Activated CD8-positive, alpha-beta memory T cell treated with anti-CD3 and anti-CD28 coated beads for 4 hours (primary cell): ENCODE results near the gene EIF4G3.
A peak's percentile ranks its signal among the peaks of the same experiment; 100 is the strongest.
"Not testable (repeated sequence)": the region's sequence is repeated elsewhere in the genome, so short reads cannot be mapped to it uniquely, and the experiment has no call there.

Experiments
- DNase-seq, 2 donors: peaks; one replicate each; pipeline ENCODE4 v3.0.0-alpha.2; 2020; ENCODE audit warnings: low read depth in 2 of 2

Gene EIF4G3, protein sequence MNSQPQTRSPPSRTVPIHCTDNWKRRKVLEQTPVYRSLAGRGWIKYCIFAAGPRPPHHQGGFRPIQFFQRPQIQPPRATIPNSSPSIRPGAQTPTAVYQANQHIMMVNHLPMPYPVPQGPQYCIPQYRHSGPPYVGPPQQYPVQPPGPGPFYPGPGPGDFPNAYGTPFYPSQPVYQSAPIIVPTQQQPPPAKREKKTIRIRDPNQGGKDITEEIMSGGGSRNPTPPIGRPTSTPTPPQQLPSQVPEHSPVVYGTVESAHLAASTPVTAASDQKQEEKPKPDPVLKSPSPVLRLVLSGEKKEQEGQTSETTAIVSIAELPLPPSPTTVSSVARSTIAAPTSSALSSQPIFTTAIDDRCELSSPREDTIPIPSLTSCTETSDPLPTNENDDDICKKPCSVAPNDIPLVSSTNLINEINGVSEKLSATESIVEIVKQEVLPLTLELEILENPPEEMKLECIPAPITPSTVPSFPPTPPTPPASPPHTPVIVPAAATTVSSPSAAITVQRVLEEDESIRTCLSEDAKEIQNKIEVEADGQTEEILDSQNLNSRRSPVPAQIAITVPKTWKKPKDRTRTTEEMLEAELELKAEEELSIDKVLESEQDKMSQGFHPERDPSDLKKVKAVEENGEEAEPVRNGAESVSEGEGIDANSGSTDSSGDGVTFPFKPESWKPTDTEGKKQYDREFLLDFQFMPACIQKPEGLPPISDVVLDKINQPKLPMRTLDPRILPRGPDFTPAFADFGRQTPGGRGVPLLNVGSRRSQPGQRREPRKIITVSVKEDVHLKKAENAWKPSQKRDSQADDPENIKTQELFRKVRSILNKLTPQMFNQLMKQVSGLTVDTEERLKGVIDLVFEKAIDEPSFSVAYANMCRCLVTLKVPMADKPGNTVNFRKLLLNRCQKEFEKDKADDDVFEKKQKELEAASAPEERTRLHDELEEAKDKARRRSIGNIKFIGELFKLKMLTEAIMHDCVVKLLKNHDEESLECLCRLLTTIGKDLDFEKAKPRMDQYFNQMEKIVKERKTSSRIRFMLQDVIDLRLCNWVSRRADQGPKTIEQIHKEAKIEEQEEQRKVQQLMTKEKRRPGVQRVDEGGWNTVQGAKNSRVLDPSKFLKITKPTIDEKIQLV (N-terminal part only)

DNA sequence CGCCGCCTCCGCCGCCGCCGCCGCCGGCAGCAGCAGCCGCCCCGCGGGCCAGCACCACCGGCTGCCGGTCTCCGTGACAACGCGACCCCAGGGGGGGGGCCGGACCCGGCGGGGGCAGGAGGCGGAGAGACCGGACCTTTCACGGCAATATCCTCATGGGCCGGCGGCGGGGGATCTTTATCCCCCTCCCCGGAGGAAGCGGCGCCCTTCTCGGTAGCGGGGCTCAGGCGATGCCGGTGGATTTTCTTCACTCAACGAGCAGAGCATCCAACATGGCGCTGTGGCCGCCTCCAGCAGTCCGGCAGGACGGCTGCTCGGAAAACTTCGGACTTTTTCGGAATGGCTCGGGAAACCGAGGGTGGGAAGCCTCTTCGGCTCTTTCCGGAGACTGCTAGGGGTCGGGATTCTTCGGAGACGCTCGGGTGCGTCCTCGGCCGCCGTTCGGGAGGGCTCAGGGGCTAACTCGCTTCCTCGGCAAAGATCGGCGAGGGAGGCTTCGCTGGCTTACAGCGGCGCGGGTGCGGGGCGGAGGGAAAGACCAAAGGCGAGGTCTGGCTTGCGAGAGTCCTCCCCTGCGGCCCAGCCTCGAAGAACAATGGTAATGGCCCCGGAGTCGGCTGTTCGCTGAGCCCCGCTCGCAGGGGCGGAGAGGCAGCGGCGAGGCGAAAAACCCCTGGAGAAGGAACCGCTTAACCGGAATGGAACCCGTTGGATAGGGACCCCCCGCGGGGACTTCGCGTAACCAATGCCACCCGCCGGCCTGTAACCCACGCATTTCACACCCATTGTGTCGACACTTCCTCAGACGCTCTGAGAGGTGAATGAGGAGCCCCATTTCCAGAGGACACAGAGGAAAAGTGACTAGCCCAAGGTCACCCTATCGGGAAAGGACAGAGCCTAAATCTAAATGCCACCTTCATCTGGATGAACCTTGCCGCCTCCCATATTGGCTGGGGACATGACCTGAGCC lies at the start of gene EIF4G3:
EIF4G3 (minus strand) TSS at position 312 of the 970 bp plus-strand sequence. CDS start 174,155 bp downstream, outside the sequence.
- DNase-seq, result peak; percentile 97 to 99

DNA sequence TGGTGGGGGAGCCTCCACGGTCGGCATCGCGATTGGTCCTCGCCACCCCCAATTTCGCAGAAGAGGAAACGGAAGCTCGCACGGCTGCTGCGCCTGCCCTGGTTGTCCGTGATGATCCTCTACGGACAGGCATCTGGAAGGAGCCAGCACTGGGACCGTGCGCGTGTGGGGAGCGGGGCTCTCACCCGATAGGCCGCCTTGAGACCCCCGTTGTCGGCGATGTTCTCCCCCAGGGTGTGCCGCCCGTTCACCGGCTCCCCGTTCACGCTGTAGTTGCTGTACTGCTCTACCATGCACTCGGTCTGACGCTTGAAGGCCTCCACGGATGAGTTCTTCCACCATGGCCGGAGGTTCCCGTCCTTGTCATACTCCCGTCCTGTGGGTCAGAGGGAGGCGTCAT lies 48.4 kb upstream of the EIF4G3 start:
- DNase-seq, result no peak

DNA sequence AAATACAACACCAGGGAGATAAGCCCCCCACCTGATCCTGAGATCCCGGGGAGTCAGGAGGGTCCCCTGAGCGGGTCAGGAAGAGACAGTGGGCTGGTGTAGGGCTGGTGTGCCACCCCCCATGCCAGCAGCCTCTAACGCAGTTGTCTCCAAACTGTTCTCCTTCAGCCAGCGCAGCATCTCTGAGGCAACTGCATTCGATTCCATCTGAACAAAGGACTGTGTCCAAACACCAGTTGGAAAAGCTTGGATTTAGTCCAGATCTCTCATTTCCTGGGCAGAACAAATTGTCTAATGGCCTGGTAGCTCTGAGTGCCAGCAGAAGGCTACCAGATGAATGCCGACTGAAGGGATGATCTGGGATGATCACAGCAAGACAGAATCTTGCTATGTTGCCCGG lies 44.1 kb upstream of the EIF4G3 start:
- no peak for DNase-seq

DNA sequence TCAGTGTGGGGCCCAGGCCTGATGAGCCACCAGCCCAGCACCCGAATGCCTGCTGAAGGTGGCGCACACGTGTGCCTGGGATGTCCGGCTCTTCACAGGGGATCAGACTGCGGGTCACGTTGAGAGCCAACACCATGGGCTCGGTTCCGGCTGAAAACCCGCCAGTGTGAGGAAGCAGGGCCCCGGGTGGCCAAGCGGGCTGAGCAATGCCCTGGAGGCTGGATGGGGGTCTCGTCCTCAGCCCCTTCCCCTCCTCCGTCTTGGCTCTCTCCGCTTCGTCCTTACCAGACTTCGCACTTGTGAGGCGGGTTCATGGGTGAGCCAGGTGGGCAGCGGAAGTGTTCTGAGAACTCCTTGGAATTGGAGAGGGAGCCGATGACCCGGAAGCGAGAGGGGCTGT lies 43.0 kb upstream of the EIF4G3 start:
- DNase-seq, result no peak

DNA sequence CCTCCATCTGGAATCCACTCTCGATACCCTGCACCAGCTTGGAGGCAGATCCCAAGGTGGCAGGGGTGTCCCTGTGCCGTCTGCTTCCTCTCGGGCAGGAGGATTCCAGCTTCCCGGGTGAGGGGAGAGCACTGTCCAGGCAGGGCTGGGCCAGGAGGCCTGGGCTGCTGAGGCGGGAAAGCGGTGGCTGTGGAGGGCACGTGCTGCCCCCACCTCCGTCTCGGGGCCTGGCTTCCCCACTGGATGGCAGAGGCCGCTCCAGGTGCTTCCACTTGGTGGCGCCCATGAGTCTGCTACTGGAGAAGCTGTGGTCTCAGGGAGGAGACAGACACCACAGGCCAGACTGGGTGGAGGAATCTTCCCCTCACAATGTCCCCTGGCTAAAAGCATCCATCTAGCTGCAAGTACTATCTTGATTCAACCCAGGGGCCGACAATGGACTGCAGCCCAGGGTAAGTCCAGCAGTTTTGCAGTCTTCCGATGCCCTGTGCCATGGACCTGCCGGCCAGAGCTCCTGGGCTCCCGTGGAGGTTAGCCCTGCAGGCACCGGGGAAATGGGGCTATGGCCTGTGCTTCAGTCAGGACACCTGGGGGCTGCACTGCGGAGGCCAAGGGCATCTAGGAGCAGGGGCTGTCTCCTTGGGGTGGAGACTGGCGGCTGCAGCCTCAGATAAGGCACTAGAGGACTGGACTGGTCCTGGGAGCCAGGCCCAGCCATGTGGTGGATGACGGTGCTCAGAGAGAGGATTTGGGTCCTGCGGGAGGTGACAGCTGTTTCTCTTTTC lies 41.3 kb upstream of the EIF4G3 start:
- no peak for DNase-seq

DNA sequence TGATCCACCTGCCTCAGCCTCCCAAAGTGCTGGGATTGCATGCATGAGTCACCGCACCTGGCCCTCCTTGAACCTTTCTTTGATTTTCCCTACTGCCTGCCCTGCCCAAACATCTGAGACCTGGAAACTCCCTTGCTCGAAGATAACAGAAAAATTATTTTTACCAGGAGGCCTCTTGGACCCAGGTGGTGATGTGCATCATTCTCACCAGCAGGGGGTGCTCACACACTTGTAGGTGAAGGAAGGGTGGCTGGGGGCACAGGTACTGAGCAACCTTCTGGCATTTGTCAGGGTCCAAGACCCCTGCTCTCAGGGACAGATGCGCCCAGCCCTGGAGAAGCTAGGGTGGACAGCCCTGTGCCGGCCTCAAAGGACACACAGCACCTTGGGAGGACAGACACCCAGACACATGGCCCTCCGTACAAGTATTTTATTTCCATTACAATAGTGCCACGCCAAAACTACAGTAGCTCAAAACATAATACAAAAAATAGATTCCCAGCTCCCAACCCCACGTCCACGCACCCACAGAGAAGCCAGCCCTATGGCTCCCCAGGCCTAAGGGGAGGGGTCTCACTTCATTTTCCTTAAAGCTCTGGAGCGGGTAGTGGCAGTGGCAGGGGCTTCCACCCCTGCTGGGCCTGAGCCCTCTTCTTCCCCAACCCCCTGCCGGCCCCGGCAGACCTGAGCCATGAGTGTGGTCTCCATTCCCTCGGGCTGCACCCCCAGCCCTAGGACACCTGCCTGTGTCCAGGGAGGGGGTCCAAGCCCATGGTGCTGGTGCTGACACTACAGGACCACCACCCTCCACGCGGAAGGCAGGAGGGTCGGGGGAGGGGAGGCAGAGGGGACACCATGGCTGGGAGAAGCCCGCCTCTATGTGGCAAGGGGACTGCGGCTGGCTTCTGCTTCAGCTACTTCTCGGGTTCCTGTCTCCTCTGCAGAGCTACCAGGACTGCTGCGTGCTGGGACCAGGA lies 40.4 kb upstream of the EIF4G3 start:
- peak; percentile 35 to 38 for DNase-seq

DNA sequence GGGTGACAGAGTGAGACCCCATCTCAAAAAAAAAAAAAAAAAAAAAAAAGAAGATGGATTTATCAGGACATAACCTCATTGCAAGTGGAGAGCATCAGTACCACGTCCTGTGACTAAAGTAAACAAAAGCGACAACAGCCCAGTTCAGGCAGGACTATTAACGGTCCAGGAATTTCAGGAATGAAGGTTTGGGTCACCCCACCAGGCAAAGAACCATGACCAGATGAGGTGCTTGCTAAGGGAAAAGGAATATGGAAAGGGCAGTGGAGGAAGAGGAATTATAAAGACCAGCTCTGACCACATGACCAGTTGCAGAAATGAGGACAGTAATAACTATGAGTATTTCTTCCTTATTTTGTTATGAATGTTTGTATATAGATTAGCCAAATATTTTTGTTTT lies 35.4 kb upstream of the EIF4G3 start:
- no peak for DNase-seq

DNA sequence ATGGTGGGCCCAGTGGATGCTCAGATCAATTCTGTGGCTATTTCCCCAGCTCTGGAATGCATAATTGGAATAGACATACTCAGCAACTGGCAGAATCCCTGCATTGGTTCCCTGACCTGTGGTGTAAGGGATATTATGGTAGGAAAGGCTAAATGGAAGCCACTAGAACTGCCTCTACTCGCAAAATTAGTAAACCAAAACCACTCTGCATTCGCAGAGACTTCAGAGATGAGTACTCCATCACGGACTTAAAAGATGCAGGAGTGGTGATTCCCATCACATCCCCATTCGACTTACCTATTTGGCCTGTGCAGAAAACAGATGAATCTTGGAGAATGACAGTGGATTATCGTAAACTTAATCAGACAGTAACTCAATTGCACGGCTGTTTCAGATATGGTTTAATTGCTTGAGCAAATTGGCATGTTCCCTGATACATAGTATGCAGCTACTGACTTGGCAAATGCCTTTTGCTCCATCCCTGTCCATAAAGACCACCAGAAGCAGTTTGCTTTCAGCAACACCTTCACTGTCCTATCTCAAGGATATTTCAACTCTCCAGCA lies 31.5 kb upstream of the EIF4G3 start:
- not testable (repeated sequence) for DNase-seq

DNA sequence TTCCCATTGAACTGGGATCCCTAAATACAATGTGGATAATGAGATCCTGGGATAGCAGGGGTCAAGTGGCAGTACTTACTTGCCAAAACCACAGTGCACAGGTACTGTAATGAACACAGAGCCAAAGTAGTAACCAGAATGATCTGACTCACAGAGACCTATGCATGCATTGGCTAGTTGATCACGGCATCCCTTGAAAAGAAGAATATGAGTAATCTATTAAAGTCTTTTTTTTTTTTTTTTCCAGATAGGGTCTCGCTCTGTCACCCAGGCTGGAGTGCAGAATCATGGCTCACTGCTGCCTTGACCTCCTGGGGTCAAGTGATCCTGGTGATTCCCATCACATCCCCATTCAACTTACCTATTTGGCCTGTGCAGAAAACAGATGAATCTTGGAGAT lies 29.4 kb upstream of the EIF4G3 start:
- no peak for DNase-seq

DNA sequence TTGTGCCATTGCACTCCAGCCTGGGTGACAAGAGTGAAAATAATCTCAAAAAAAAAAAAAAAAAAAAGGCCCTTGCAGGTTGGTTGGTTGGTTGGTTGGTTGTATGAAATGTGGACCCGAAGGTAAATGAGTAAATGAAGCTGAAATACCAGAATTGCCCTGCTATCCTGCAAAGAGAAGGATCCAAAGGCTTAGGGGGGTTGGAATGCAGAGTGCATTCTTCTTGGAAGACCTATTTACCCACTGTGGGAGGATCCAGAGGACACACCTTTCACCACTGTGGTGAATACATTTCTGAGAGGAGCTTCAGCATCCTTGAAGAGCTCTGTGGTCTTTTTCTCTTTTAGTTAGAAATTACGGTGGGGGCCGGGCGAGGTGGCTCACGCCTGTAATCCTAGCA lies 28.7 kb upstream of the EIF4G3 start:
- no peak for DNase-seq

DNA sequence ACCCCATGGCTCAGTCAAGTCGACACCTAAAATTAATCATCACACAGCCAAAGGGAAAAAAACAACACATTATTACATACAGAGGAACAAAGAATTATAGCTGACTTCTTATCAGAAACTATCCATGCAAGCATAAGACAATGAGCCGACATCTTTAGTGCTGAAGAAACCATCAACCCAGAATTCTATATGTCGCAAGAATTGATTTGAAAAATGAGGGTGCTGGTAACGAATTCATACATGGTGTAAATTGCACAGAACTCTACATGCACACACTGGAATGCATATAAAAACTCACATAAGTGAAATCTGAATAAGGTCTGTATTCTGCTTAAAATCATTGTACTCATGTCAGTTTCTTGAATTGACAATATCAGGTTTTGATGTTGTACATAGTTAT lies 25.0 kb upstream of the EIF4G3 start:
- DNase-seq, result no peak

DNA sequence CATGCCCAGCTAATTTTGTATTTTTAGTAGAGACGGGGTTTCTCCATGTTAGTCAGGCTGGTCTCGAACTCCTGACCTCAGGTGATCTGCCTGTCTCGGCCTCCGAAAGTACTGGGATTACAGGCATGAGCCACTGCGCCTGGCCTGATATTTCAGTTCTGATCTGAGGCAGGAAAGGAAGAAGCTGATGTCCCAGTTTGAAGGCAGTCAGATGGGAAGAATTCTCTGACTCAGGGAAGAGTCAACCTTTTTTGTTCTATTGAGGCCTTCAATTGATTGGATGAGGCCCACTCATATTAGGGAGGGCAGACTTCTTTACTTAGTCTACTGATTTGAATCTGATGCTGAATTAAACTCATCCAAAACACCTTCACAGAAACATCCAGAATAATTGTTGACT lies 24.5 kb upstream of the EIF4G3 start:
- not testable (repeated sequence) for DNase-seq

DNA sequence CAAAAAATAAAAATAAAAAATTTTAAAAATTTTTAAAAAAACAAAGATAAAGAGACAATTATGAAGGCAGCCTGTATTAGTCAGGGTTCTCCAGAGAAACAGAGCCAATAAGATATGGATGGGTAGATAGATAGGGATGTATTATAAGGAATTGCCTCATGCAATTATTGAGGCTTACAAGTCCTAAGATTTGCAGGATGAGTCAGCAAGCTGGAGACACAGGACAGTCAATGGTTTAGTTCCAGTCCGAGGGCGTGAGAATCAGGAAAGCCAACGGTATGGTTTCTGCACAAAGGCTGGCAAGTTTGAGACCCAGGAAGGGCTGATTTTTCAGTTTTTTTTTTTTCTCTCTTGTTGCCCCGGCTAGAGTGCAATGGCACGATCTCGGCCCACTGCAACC lies 24.1 kb upstream of the EIF4G3 start:
- no peak for DNase-seq

DNA sequence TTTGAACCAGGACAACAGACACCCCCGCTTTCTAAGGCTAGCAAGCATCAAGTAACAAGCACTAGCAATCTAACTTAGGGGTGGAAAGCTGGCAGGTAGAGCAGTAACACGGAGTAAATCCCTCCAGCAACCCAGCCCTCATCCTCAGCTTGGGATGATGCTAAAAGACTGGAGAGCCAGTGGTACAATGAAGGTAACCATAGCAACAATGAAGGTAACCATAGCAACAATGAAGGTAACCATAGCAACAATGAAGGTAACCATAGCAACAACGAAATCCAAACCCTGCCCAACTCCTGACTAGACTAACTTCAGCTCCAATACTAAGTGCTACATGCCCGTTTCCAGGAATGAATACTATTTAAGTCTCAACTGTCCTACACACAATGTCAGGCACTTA lies 22.2 kb upstream of the EIF4G3 start:
- no peak for DNase-seq

DNA sequence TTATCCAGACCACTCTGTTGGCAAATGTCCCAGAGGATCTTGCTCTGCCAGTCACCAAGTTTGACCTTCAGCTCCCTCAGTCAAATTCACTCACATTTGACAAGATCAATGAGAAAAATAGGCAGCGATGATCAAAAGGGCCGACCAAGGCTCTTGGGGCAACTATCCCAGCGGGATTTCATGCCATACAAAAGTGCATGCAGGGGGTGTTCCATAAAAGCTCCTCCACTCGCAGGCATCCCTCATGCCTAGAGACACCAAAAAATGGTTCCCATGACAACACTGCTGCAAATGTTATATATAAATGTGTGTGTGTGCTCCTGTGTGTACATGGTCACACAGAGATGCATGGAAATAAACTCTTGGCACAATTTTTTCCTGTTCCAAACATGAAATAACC lies 16.2 kb upstream of the EIF4G3 start:
- no peak for DNase-seq

DNA sequence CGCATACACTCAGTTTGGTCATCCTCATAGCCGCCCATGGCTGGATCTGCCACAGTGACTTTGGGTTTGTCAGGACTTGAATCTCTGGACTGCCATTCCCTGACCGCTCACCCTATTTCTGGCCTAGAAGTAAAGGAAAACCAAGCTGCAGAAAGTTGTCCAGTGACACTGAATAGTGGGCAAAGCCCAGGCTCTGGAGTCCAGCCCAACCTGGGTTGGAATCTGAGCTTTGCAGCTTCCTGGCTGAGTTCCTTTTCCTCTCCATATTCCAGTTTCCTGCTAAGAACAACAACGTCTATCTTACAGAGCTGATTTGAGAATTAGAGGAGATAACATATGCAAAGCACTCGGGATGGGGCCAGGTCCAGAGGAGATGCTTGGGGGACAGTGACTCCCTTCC lies 15.6 kb upstream of the EIF4G3 start:
- DNase-seq, result no peak

DNA sequence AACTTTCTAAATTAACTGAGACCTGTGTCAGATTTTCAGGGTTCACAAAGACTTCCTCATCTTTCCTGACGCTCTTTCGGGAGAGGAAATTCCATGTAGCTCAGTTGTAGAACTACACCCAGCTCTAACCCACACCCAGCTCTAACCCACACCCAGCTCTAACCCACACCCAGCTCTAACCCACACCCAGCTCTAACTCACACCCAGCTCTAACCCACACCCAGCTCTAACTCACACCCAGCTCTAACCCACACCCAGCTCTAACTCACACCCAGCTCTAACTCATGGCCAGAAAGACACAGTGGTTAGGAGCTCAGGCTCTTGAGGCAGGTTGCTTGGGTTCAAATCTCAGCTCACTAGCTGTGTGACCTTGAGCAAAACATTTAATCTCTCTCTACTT lies 14.1 kb upstream of the EIF4G3 start:
- DNase-seq, result not testable (repeated sequence)

DNA sequence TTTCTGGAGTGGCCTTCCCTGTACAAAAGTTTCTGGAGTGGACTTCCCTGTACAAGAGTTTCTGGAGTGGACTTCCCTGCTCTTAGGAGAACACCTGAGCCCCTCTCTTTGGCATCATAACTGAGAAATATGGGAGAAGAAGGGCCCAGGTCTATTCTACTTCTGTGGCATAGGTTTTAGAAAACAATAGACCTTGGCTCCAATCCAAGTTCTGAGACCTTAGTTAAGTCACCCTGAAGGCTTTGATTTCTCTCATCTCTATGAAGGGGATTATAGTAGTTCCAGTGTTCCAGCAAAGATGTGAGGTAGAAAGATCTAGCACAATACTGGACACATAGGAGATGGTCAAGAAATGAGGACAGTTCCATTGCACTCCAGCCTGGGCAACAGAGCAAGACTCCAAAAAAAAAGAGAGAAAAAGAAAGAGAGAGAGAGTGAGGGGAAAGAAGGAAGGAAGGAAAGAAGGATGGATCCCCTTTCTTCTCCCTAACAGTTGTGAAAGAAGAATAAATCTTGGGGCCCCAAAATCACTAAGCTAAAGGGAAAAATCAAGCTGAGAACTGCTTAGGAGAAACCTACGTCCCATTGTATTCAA lies 13.3 kb upstream of the EIF4G3 start:
- no peak for DNase-seq
